Fibroblast of the conjunctiva (primary cell): ENCODE results near the gene RPA3.
A peak's percentile ranks its signal among the peaks of the same experiment; 100 is the strongest.
"Not testable (repeated sequence)": the region's sequence is repeated elsewhere in the genome, so short reads cannot be mapped to it uniquely, and the experiment has no call there.

Source experiments
- DNase-seq: peaks from one replicate; pipeline ENCODE4 v3.0.0-alpha.2; 2010; ENCODE audit warnings: low read depth

RPA3 gene

GRCh38 chr7:7694542-7694941 lies 23.9 kb downstream of the RPA3 start:
- no peak for DNase-seq

GRCh38 chr7:7693881-7694280 lies 24.5 kb downstream of the RPA3 start:
- DNase-seq = peak; percentile 68

- DNase-seq = no peak
These were observed 29.5 kb downstream of the RPA3 start for GRCh38 chr7:7688956-7689355.

GRCh38 chr7:7688310-7688709 lies 30.1 kb downstream of the RPA3 start:
- DNase-seq = no peak

GRCh38 chr7:7687800-7688199 lies 30.6 kb downstream of the RPA3 start:
- no peak for DNase-seq

GRCh38 chr7:7686811-7687508 lies 31.4 kb downstream of the RPA3 start:
- no peak for DNase-seq

- no peak for DNase-seq
These were observed 35.5 kb downstream of the RPA3 start for GRCh38 chr7:7682861-7683260.

GRCh38 chr7:7681936-7682329 lies 36.5 kb downstream of the RPA3 start:
- DNase-seq = no peak

GRCh38 chr7:7681191-7681935 lies 37.0 kb downstream of the RPA3 start:
- DNase-seq = peak; percentile 49

- DNase-seq = not testable (repeated sequence)
These were observed 38.8 kb downstream of the RPA3 start for GRCh38 chr7:7679640-7680039.

- DNase-seq = no peak
These were observed 42.7 kb downstream of the RPA3 start for GRCh38 chr7:7675686-7676085.

GRCh38 chr7:7673240-7673550 lies 45.2 kb downstream of the RPA3 start:
- DNase-seq = no peak

GRCh38 chr7:7672545-7673239 lies 45.7 kb downstream of the RPA3 start:
- DNase-seq = no peak

- DNase-seq = no peak
These were observed 47.0 kb downstream of the RPA3 start for GRCh38 chr7:7671361-7671760.

- no peak for DNase-seq
These were observed 47.9 kb downstream of the RPA3 start for GRCh38 chr7:7670490-7670889.

GRCh38 chr7:7668706-7669105 lies 49.7 kb downstream of the RPA3 start:
- DNase-seq = no peak

- no peak for DNase-seq
These were observed 51.2 kb downstream of the RPA3 start for GRCh38 chr7:7667187-7667586.

GRCh38 chr7:7665031-7665430 lies 53.4 kb downstream of the RPA3 start:
- no peak for DNase-seq

- DNase-seq = no peak
These were observed 54.1 kb downstream of the RPA3 start for GRCh38 chr7:7664291-7664690.

GRCh38 chr7:7662527-7662926 lies 55.9 kb downstream of the RPA3 start:
- no peak for DNase-seq

- DNase-seq = not testable (repeated sequence)
These were observed 61.9 kb downstream of the RPA3 start for GRCh38 chr7:7656459-7656858.

GRCh38 chr7:7654964-7655715 lies 63.3 kb downstream of the RPA3 start:
- DNase-seq = no peak
